Measurements from ENCODE around the gene DERL3.

- TF ChIP-seq, protein P1, sequence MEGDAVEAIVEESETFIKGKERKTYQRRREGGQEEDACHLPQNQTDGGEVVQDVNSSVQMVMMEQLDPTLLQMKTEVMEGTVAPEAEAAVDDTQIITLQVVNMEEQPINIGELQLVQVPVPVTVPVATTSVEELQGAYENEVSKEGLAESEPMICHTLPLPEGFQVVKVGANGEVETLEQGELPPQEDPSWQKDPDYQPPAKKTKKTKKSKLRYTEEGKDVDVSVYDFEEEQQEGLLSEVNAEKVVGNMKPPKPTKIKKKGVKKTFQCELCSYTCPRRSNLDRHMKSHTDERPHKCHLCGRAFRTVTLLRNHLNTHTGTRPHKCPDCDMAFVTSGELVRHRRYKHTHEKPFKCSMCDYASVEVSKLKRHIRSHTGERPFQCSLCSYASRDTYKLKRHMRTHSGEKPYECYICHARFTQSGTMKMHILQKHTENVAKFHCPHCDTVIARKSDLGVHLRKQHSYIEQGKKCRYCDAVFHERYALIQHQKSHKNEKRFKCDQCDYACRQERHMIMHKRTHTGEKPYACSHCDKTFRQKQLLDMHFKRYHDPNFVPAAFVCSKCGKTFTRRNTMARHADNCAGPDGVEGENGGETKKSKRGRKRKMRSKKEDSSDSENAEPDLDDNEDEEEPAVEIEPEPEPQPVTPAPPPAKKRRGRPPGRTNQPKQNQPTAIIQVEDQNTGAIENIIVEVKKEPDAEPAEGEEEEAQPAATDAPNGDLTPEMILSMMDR (conservative IDR thresholded peaks at IDR 0.05; ENCODE audit: low read depth, low read length) = peak; percentile 83
- TF ChIP-seq EZH2 (IDR thresholded peaks at IDR 0.05; ENCODE audit: borderline replicate concordance, low read depth, low read length, poor library complexity, severe bottlenecking) = no peak
Measured at GRCh38 chr22:23862103-23862502, 23.3 kb upstream of the DERL3 start.

All from A673 (cell line).